HepG2 (cell line): Measurements from ENCODE around the gene KRTAP10-8. TPM values are rescaled to one million over a fixed set of nuclear protein-coding genes. Genes with fewer than 3 reads are reported as not detected.
A peak's percentile ranks its signal among the peaks of the same experiment; 100 is the strongest.

ENCODE experiments used
- ATAC-seq: fragments of 200-7000 bp; cut with Tn5 transposase; 3 replicates; pipeline ENCODE4 v1.9.1; 2020; ENCODE audit warnings: mild to moderate bottlenecking, moderate library complexity
- BruUV-seq: library from RNA; stranded (reverse); fragments of 400-500 nt; replicated peaks from 2 replicates; lab custom pipeline; 2021; lab: Mats Ljungman, UMichigan
- CTCF ChIA-PET: fragments of 300-600 bp; formaldehyde crosslinking; extraction: SDS; loops from one replicate; lab custom pipeline; 2021; ENCODE audit warnings: low total read pairs, inconsistent platforms, low intra/inter-chr PET ratio; lab: Yijun Ruan, JAX
- POLR2A ChIA-PET: fragments of 350-600 bp; sonication (Branson Sonifier 250); formaldehyde crosslinking; loops from one replicate; lab custom pipeline; 2020; ENCODE audit warnings: antibody characterized with exemption, inconsistent platforms; lab: Yijun Ruan, JAX
- DNase-seq: peaks from one replicate; pipeline ENCODE4 v3.0.0-alpha.2; 2015; ENCODE audit warnings: low spot score
- FAIRE-seq: peaks from 3 replicates; lab custom pipeline; 2011; peaks lifted over from hg19 to GRCh38; lab: Jason Lieb, UNC
- H2AFZ ChIP-seq: one replicate; pipeline ENCODE4 v1.6.1; 2011; ENCODE audit warnings: low read length, inconsistent platforms
- H3K27ac ChIP-seq: fragments of 300-600 bp; 3 replicates; pipeline ENCODE4 v1.8.0; 2011; ENCODE audit warnings: mixed run types, mild to moderate bottlenecking, mixed read lengths, low read length, inconsistent platforms; ENCODE audit not compliant: insufficient read depth; ENCODE audit errors: extremely low read length
- H3K27me3 ChIP-seq, 2 experiments: fragments of 200-600 bp in 1 of 2; 2 replicates in 1 of 2; 3 replicates in 1 of 2; pipeline versions ENCODE4 v1.6.0 to v1.8.0; 2011; ENCODE audit warnings: low read length in 2 of 2, mild to moderate bottlenecking in 2 of 2, moderate library complexity in 2 of 2, inconsistent platforms in 1 of 2; ENCODE audit not compliant: insufficient read depth in 2 of 2, control insufficient read depth in 1 of 2
- H3K36me3 ChIP-seq, 2 experiments: fragments of 200-600 bp in 1 of 2; replicated peaks in 1 of 2; 2 replicates in 1 of 2; 3 replicates in 1 of 2; pipeline versions ENCODE4 v1.5.1 to v1.8.0; 2011; ENCODE audit warnings: low read length in 2 of 2, inconsistent platforms in 1 of 2; ENCODE audit not compliant: insufficient read depth in 2 of 2, control insufficient read depth in 1 of 2
- H3K4me1 ChIP-seq: 2 replicates; pipeline ENCODE4 v1.5.1; 2012; ENCODE audit warnings: low read length, inconsistent platforms; ENCODE audit not compliant: insufficient read depth
- H3K4me2 ChIP-seq: 2 replicates; pipeline ENCODE4 v1.6.0; 2011; ENCODE audit warnings: low read depth, low read length, inconsistent platforms
- H3K4me3 ChIP-seq, 3 experiments: fragments of 200-600 bp in 1 of 3; sonication (generic), shearing (Covaris generic) in 1 of 3; replicated peaks in 1 of 3; 2 replicates each; pipeline ENCODE4 v1.5.1; 2011 to 2016; ENCODE audit warnings: low read length in 3 of 3, inconsistent platforms in 2 of 3, low read depth in 2 of 3, mild to moderate bottlenecking in 2 of 3, control low read depth in 1 of 3, mixed read lengths in 1 of 3; ENCODE audit not compliant: insufficient read depth in 1 of 3
- H3K79me2 ChIP-seq: one replicate; pipeline ENCODE4 v1.6.1; 2011; ENCODE audit warnings: low read length, inconsistent platforms; ENCODE audit not compliant: insufficient read depth
- H3K9ac ChIP-seq: 2 replicates; pipeline ENCODE4 v1.6.0; 2011; ENCODE audit warnings: mild to moderate bottlenecking, low read depth, low read length, inconsistent platforms; ENCODE audit not compliant: insufficient read depth
- H3K9me3 ChIP-seq: 2 replicates; pipeline ENCODE4 v1.5.1; 2012; ENCODE audit warnings: mild to moderate bottlenecking, low read length
- H4K20me1 ChIP-seq: 2 replicates; pipeline ENCODE4 v1.6.0; 2011; ENCODE audit warnings: inconsistent platforms, mild to moderate bottlenecking, low read length, moderate library complexity; ENCODE audit not compliant: insufficient read depth
- ATRX ChIP-seq: sonication (generic); formaldehyde crosslinking; IDR thresholded peaks from 2 replicates; pipeline ENCODE4 v1.4.0; 2020; ENCODE audit warnings: missing genetic modification reagents, borderline replicate concordance
- CBX1 ChIP-seq: IDR thresholded peaks from one replicate; pipeline ENCODE4 v1.6.1; 2016; ENCODE audit warnings: antibody characterized with exemption, low read depth
- CBX2 ChIP-seq, 2 experiments: fragments of 200-600 bp in 1 of 2; sonication (generic); formaldehyde crosslinking in 1 of 2; IDR thresholded peaks; 2 replicates each; pipeline versions ENCODE4 v1.7.0 to v1.8.1; 2018 to 2022; ENCODE audit warnings: low read depth in 2 of 2, low read length in 1 of 2, mild to moderate bottlenecking in 1 of 2, missing genetic modification reagents in 1 of 2
- CREM ChIP-seq, 2 experiments: sonication (generic) in 1 of 2; formaldehyde crosslinking in 1 of 2; IDR thresholded peaks; 2 replicates each; pipeline versions ENCODE4 v1.4.0 to v1.6.1; 2016 to 2020; ENCODE audit warnings: antibody characterized with exemption in 1 of 2, mild to moderate bottlenecking in 1 of 2, missing genetic modification reagents in 1 of 2
- GABPA ChIP-seq, 2 experiments: IDR thresholded peaks; 2 replicates each; pipeline ENCODE4 v1.6.1; 2011 to 2016; ENCODE audit warnings: low read depth in 2 of 2, low read length in 1 of 2, missing biosample characterization in 1 of 2, missing genetic modification characterization in 1 of 2
- GLI4 ChIP-seq: sonication (generic); formaldehyde crosslinking; IDR thresholded peaks from 2 replicates; pipeline ENCODE4 v1.5.1; 2020; ENCODE audit warnings: missing genetic modification reagents, mild to moderate bottlenecking, moderate library complexity, borderline replicate concordance
- GPN1 ChIP-seq: sonication (generic); formaldehyde crosslinking; IDR thresholded peaks from 2 replicates; pipeline ENCODE4 v1.5.1; 2020; ENCODE audit warnings: missing genetic modification reagents, borderline replicate concordance
- PHB2 ChIP-seq: fragments of 450-650 bp; IDR thresholded peaks from 2 replicates; pipeline ENCODE4 v1.6.1; 2018; ENCODE audit not compliant: partially characterized antibody
- RBFOX2 ChIP-seq: fragments of 200-400 bp; formaldehyde crosslinking; IDR thresholded peaks from 2 replicates; pipeline ENCODE4 v1.6.1; 2017; ENCODE audit warnings: low read depth, mild to moderate bottlenecking, low read length
- SP4 ChIP-seq: sonication (generic); formaldehyde crosslinking; IDR thresholded peaks from 2 replicates; pipeline ENCODE4 v1.8.1; 2023; ENCODE audit warnings: mild to moderate bottlenecking, missing genetic modification reagents
- ZFYVE20 ChIP-seq: sonication (generic); formaldehyde crosslinking; IDR thresholded peaks from 2 replicates; pipeline ENCODE4 v1.8.0; 2023; ENCODE audit warnings: low read depth, mild to moderate bottlenecking, moderate library complexity, missing genetic modification reagents, borderline replicate concordance
- ZNF101 ChIP-seq: sonication (generic); formaldehyde crosslinking; IDR thresholded peaks from 2 replicates; pipeline ENCODE4 v1.4.0; 2020; ENCODE audit warnings: mild to moderate bottlenecking, low read depth, missing genetic modification reagents, borderline replicate concordance
- ZNF331 ChIP-seq: sonication (generic); formaldehyde crosslinking; IDR thresholded peaks from 2 replicates; pipeline ENCODE4 v1.4.0; 2020; ENCODE audit warnings: missing genetic modification reagents
- ZNF772 ChIP-seq: sonication (generic); formaldehyde crosslinking; IDR thresholded peaks from 2 replicates; pipeline ENCODE4 v1.5.0; 2020; ENCODE audit warnings: mild to moderate bottlenecking, missing genetic modification reagents
- ZNF850 ChIP-seq: sonication (generic); formaldehyde crosslinking; conservative IDR thresholded peaks from 2 replicates; pipeline ENCODE4 v1.9.0; 2021; ENCODE audit warnings: mild to moderate bottlenecking, missing genetic modification reagents
- WGBS: methylation state at CpG from one replicate; pipeline ENCODE4 v1.1.6; 2017; ENCODE audit warnings: low lambda C conversion rate; 5-methylcytosine and 5-hydroxymethylcytosine counted together
- in situ Hi-C: cut with HindIII; loops from 2 replicates; pipeline ENCODE4 v1.10.0; 2017; ENCODE audit warnings: low pct_unique_long_range_greater_than_20kb; ENCODE audit not compliant: extremely low pct_ligation_motif_present
- intact Hi-C: fragments of 100-400 bp; cut with micrococcal nuclease; formaldehyde crosslinking; loops from one replicate; pipeline ENCODE4 v1.10.0; 2022; ENCODE audit not compliant: unreplicated experiment
- polyA plus RNA-seq, 8 experiments: library from polyadenylated mRNA; depleted of rRNA in 3 of 8; stranded (reverse) in 7 of 8; unstranded in 1 of 8; fragments of >200 nt; fragmentation: Illumina TruSeq in 4 of 8; extraction: Trizol in 4 of 8; gene quantifications; 2 replicates each; pipeline versions ENCODE4 v1.2.1 to v1.2.3, GENCODE V29; 2011 to 2016; ENCODE audit warnings: low read depth in 4 of 8, missing spikeins in 1 of 8, mixed read lengths in 1 of 8; ENCODE audit not compliant: insufficient read depth in 1 of 8
- total RNA-seq, 5 experiments: library from RNA; depleted of rRNA; stranded (reverse); fragments of >200 nt; fragmentation: Illumina TruSeq; extraction: Trizol; gene quantifications; 2 replicates each; pipeline ENCODE4 v1.2.3, GENCODE V29; 2016; ENCODE audit warnings: low read depth in 1 of 5
- TF ChIP-seq, protein P1 (sequence below): sonication (generic); formaldehyde crosslinking; IDR thresholded peaks from 2 replicates; pipeline ENCODE4 v1.4.0; 2020; ENCODE audit warnings: missing genetic modification reagents, borderline replicate concordance
- TF ChIP-seq, protein P2 (sequence below): sonication (generic); formaldehyde crosslinking; IDR thresholded peaks from 2 replicates; pipeline ENCODE4 v1.8.0; 2022; ENCODE audit warnings: missing genetic modification reagents, mild to moderate bottlenecking, borderline replicate concordance

The KRTAP10-8 gene
- total and polyA plus RNA-seq, 2 of the 13 experiments (the other 11 are each of a cell fraction or from before 2014, with no cell fraction given), result not detected

DNA sequence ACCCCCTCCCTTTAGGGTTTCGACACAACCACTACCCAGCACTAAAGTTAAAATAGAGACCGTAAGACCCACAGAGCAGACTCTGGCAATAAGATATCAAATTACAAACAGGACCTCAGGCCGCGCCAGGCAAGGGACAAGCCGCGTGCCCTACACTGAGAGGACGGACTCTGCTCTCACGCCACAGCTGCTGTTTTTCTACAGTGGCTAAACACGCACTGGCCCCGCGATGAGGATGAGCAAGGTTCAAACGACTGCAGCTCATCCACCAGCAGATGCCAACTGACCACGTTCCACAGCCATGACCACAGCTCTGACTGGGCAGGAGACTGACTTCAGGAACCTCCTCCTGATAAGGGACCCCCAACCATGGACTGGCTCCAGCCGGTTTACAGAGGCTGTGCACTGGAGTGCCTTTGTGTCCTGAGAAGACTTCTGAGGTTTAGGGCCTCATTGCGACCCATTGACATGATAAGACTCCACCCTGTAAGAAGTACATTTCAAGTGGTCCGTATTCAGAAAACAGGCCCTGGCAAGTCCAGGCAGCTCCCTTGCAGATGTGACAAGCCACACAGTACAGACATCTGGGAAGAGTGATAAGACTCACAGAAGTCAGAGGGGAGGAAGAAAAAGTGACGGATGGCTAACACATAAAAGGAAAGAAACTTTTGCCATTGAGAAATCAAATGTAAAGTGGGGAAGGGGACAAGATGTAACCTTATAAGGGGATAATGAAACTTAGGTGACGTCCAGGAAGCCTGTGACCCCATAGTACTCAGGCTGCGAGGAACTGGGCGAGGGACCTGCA, 18.1 kb upstream of the KRTAP10-8 start:
- BruUV-seq, result no TSS peak
- H3K9ac ChIP-seq, result peak overlapping the region; percentile 54
- H3K4me3 ChIP-seq, result peak overlapping the region in 1 of 3 experiments; percentile 4; a peak in 1 of 6 replicates
- H3K27ac ChIP-seq, result peak overlapping the region; percentile 80
- no peaks in the 10 kb centered on the region for H3K36me3 ChIP-seq
- no peaks in the 10 kb centered on the region for H3K79me2 ChIP-seq
- peak; percentile 78 for FAIRE-seq
- in situ Hi-C loops (no loop called here), intact Hi-C loops (no loop called here)
- CTCF ChIA-PET, result no interaction called here
- ATAC-seq, result peak; percentile 90
- no peak overlapping the region for H2AFZ ChIP-seq
- no peaks in the 10 kb centered on the region for H4K20me1 ChIP-seq
- peak overlapping the region; percentile 59 for H3K4me2 ChIP-seq
- no peaks in the 10 kb centered on the region for H3K9me3 ChIP-seq
- no peaks in the 10 kb centered on the region; a peak in 1 of 5 replicates for H3K27me3 ChIP-seq
- 42% methylated on average over 12 of the region's 20 CpGs for WGBS
- POLR2A ChIA-PET, result no interaction called here
- peaks cover 52% of the 10 kb centered on the region for H3K4me1 ChIP-seq
- peak; percentile 81 for DNase-seq
- TF ChIP-seq ZNF850 (CRISPR knock-in tag) (no peak), GLI4 (CRISPR knock-in tag) (0 out of 2 replicates have a peak, but pooled peaks have one; percentile 38), ZFYVE20 (CRISPR knock-in tag) (no peak), ATRX (CRISPR knock-in tag) (no peak), CBX1 (no peak), SP4 (CRISPR knock-in tag) (no peak), PHB2 (no peak), GPN1 (CRISPR knock-in tag) (no peak), GABPA (IDR thresholded peaks at IDR 0.05; ENCODE audit: low read depth, low read length) (no peak), GABPA (CRISPR knock-in tag; IDR thresholded peaks at IDR 0.05; ENCODE audit: low read depth) (peak; percentile 46; the same call in 1 of the 2 replicates), CREM (IDR thresholded peaks at IDR 0.05) (no peak; the same call in 1 of the 2 replicates), CREM (CRISPR knock-in tag; IDR thresholded peaks at IDR 0.05) (no peak), ZNF772 (CRISPR knock-in tag) (peak; percentile 82), ZNF101 (CRISPR knock-in tag) (no peak), RBFOX2 (no peak), ZNF331 (peak; percentile 89), CBX2 (IDR thresholded peaks at IDR 0.05; ENCODE audit: low read depth, low read length) (no peak), CBX2 (CRISPR knock-in tag; IDR thresholded peaks at IDR 0.05; ENCODE audit: low read depth) (0 out of 2 replicates have a peak, but pooled peaks have one; percentile 57)
- TF ChIP-seq, protein P1, sequence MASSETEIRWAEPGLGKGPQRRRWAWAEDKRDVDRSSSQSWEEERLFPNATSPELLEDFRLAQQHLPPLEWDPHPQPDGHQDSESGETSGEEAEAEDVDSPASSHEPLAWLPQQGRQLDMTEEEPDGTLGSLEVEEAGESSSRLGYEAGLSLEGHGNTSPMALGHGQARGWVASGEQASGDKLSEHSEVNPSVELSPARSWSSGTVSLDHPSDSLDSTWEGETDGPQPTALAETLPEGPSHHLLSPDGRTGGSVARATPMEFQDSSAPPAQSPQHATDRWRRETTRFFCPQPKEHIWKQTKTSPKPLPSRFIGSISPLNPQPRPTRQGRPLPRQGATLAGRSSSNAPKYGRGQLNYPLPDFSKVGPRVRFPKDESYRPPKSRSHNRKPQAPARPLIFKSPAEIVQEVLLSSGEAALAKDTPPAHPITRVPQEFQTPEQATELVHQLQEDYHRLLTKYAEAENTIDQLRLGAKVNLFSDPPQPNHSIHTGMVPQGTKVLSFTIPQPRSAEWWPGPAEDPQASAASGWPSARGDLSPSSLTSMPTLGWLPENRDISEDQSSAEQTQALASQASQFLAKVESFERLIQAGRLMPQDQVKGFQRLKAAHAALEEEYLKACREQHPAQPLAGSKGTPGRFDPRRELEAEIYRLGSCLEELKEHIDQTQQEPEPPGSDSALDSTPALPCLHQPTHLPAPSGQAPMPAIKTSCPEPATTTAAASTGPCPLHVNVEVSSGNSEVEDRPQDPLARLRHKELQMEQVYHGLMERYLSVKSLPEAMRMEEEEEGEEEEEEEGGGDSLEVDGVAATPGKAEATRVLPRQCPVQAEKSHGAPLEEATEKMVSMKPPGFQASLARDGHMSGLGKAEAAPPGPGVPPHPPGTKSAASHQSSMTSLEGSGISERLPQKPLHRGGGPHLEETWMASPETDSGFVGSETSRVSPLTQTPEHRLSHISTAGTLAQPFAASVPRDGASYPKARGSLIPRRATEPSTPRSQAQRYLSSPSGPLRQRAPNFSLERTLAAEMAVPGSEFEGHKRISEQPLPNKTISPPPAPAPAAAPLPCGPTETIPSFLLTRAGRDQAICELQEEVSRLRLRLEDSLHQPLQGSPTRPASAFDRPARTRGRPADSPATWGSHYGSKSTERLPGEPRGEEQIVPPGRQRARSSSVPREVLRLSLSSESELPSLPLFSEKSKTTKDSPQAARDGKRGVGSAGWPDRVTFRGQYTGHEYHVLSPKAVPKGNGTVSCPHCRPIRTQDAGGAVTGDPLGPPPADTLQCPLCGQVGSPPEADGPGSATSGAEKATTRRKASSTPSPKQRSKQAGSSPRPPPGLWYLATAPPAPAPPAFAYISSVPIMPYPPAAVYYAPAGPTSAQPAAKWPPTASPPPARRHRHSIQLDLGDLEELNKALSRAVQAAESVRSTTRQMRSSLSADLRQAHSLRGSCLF (CRISPR knock-in tag), result no peak
- TF ChIP-seq, protein P2, sequence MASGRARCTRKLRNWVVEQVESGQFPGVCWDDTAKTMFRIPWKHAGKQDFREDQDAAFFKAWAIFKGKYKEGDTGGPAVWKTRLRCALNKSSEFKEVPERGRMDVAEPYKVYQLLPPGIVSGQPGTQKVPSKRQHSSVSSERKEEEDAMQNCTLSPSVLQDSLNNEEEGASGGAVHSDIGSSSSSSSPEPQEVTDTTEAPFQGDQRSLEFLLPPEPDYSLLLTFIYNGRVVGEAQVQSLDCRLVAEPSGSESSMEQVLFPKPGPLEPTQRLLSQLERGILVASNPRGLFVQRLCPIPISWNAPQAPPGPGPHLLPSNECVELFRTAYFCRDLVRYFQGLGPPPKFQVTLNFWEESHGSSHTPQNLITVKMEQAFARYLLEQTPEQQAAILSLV, result peak; percentile 86
